ENCODE results near the gene RFXAP. TPM values are rescaled to one million over a fixed set of nuclear protein-coding genes. Genes with fewer than 3 reads are reported as not detected.

Gene RFXAP
- total and polyA plus RNA-seq, 2 donors (not counting 3 experiments of a cell fraction or from before 2014, with no cell fraction given) = 3.0 to 7.2 TPM

- CTCF ChIA-PET = no interaction called here
- BruUV-seq (replicated peaks) = no TSS peak
- no peak for FAIRE-seq
Measured at GRCh38 chr13:36796052-36796451, 23.0 kb upstream of the RFXAP start.

More at GRCh38 chr13:36796052-36796451, 23.0 kb upstream of the RFXAP start:
- no peak overlapping the region for H3K4me3 ChIP-seq (replicated peaks in 1 of 3; ENCODE audit: insufficient read depth in 1 of 3, low read depth in 1 of 3, low read length in 3 of 3)
- no peak overlapping the region for H3K27ac ChIP-seq (ENCODE audit: insufficient read depth, low read depth, low read length)
- TF ChIP-seq GATA2 (IDR thresholded peaks at IDR 0.05; ENCODE audit: insufficient read depth, insufficient read length, low read depth, low read length) = no peak
- no peak for TF ChIP-seq CTCF (IDR thresholded peaks at IDR 0.05; ENCODE audit: extremely low read depth in 1 of 2, insufficient read depth in 1 of 2, low read depth in 1 of 2, low read length in 2 of 2)
- TF ChIP-seq EZH2 (IDR thresholded peaks at IDR 0.05; ENCODE audit: borderline replicate concordance, low read depth, low read length, severe bottlenecking) = no peak
- no peak for TF ChIP-seq MAX (IDR thresholded peaks at IDR 0.05; ENCODE audit: insufficient read depth, insufficient read length)
- TF ChIP-seq POLR2AphosphoS5 (IDR thresholded peaks at IDR 0.05; ENCODE audit: insufficient read depth, low read depth, low read length) = no peak
- TF ChIP-seq MYC (IDR thresholded peaks at IDR 0.05; ENCODE audit: low read depth, low read length) = no peak
- no peak for TF ChIP-seq POLR2A (IDR thresholded peaks at IDR 0.05; ENCODE audit: low read depth, low read length)
- no peak for TF ChIP-seq JUN (IDR thresholded peaks at IDR 0.05; ENCODE audit: borderline replicate concordance, insufficient read depth, insufficient read length, low read depth)
- TF ChIP-seq FOS (IDR thresholded peaks at IDR 0.05; ENCODE audit: borderline replicate concordance, insufficient read depth, low read length) = no peak
- intact Hi-C loops (cut with micrococcal nuclease) (no loop called here), dilution Hi-C loops (cut with MboI; ENCODE audit: extremely low pct_ligation_motif_present, low sequenced_read_pairs) (no loop called here)
- H3K4me2 ChIP-seq (ENCODE audit: insufficient read depth, low read length) = no peak overlapping the region
- H3K36me3 ChIP-seq (ENCODE audit: control insufficient read depth in 2 of 2, extremely low read depth in 1 of 2, insufficient read depth in 2 of 2, low read length in 2 of 2) = no peaks in the 10 kb centered on the region
- POLR2A ChIA-PET = no interaction called here
- H3K4me1 ChIP-seq (ENCODE audit: control insufficient read depth, extremely low read depth, insufficient read depth, low read length) = no peaks in the 10 kb centered on the region
- DNase-seq (ENCODE audit: low read depth, low spot score) = no peak
- H3K9me1 ChIP-seq (replicated peaks; ENCODE audit: control insufficient read depth, extremely low read depth, insufficient read depth, low read length) = no peaks in the 10 kb centered on the region
- no peaks in the 10 kb centered on the region for H3K9me3 ChIP-seq (replicated peaks; ENCODE audit: control insufficient read depth, insufficient read depth, low read length)
- no peaks in the 10 kb centered on the region for H4K20me1 ChIP-seq (replicated peaks; ENCODE audit: control insufficient read depth, extremely low read depth, insufficient read depth, low read length)
- peaks cover 2 to 3% of the 10 kb centered on the region in 2 experiments for H3K27me3 ChIP-seq (ENCODE audit: control insufficient read depth in 2 of 2, insufficient read depth in 2 of 2, low read length in 2 of 2)
- no peak overlapping the region for H3K9ac ChIP-seq (replicated peaks; ENCODE audit: extremely low read depth, insufficient read depth, low read length)
- H2AFZ ChIP-seq (ENCODE audit: low read depth, low read length) = no peak overlapping the region
- H3K79me2 ChIP-seq (ENCODE audit: control insufficient read depth, insufficient read depth, low read length) = no peaks in the 10 kb centered on the region
